Prostate gland (tissue), 2 donors: ENCODE measurements around the gene SV2C.

Experiments used
- CTCF ChIP-seq, 4 experiments: fragments of 200-600 bp in 2 of 4; fragments of 450-650 bp in 2 of 4; sonication (generic) in 2 of 4; IDR thresholded peaks; 1 replicate in 3 of 4; 2 replicates in 1 of 4; pipeline ENCODE4 v1.5.1; 2016 to 2019; ENCODE audit warnings: antibody characterized with exemption in 4 of 4, mild to moderate bottlenecking in 2 of 4, moderate library complexity in 2 of 4
- POLR2A ChIP-seq: fragments of 450-650 bp; IDR thresholded peaks from one replicate; pipeline ENCODE4 v1.6.1; 2016; ENCODE audit warnings: antibody characterized with exemption, mild to moderate bottlenecking
- POLR2AphosphoS5 ChIP-seq: sonication (generic); formaldehyde crosslinking; IDR thresholded peaks from one replicate; pipeline ENCODE4 v1.6.1; 2017; ENCODE audit warnings: antibody characterized with exemption

- TF ChIP-seq POLR2A (no peak), CTCF (IDR thresholded peaks at IDR 0.05) (no peak), POLR2AphosphoS5 (no peak)
Measured at GRCh38 chr5:76365561-76365960, 282.4 kb downstream of the SV2C start.
